Measurements from ENCODE around the gene RAB31. TPM values are rescaled to one million over a fixed set of nuclear protein-coding genes. Genes with fewer than 3 reads are reported as not detected.
"Not testable (repeated sequence)": the region's sequence is repeated elsewhere in the genome, so short reads cannot be mapped to it uniquely, and the experiment has no call there.

Gene RAB31
- total RNA-seq, 4 donors from 2014 or later = 27.1 to 54.4 (median 44.3) TPM

DNA sequence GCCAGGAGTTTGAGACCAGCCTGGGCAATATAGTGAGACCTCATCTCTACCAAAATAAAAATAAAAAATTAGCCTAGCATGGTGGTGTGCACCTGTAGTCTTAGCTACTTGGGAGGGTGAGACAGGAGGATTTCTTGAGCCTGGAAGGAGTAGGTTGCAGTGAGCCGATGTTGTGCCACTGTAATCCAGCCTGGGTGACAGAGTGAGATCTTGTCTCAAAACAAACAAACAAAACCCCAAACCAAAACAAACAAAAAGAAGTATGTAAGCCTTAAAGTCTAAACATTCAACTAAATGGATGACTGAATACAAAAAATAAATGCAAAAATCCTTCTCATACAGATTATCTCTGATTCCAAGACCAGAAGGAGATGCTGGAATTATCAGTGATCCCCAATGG, 58.6 kb downstream of the RAB31 start:
- H3K27ac ChIP-seq = no peak overlapping the region
- no peaks in the 10 kb centered on the region for H3K36me3 ChIP-seq
- TF ChIP-seq, protein P1, sequence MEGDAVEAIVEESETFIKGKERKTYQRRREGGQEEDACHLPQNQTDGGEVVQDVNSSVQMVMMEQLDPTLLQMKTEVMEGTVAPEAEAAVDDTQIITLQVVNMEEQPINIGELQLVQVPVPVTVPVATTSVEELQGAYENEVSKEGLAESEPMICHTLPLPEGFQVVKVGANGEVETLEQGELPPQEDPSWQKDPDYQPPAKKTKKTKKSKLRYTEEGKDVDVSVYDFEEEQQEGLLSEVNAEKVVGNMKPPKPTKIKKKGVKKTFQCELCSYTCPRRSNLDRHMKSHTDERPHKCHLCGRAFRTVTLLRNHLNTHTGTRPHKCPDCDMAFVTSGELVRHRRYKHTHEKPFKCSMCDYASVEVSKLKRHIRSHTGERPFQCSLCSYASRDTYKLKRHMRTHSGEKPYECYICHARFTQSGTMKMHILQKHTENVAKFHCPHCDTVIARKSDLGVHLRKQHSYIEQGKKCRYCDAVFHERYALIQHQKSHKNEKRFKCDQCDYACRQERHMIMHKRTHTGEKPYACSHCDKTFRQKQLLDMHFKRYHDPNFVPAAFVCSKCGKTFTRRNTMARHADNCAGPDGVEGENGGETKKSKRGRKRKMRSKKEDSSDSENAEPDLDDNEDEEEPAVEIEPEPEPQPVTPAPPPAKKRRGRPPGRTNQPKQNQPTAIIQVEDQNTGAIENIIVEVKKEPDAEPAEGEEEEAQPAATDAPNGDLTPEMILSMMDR (IDR thresholded peaks at IDR 0.05) = no peak
- TF ChIP-seq EP300 (IDR thresholded peaks at IDR 0.05) (no peak), POLR2A (IDR thresholded peaks at IDR 0.05) (no peak)
- no peaks in the 10 kb centered on the region for H3K27me3 ChIP-seq
- no peaks in the 10 kb centered on the region for H3K9me3 ChIP-seq
- 91 to 97% methylated on average over 1 of the region's 1 CpG for WGBS, 2 donors
- no peak for DNase-seq (ENCODE audit: low spot score in 2 of 2)
- H3K4me1 ChIP-seq = peaks cover 0 to 44% (median 9%) of the 10 kb centered on the region in 4 donors
- H3K4me3 ChIP-seq = no peak overlapping the region

DNA sequence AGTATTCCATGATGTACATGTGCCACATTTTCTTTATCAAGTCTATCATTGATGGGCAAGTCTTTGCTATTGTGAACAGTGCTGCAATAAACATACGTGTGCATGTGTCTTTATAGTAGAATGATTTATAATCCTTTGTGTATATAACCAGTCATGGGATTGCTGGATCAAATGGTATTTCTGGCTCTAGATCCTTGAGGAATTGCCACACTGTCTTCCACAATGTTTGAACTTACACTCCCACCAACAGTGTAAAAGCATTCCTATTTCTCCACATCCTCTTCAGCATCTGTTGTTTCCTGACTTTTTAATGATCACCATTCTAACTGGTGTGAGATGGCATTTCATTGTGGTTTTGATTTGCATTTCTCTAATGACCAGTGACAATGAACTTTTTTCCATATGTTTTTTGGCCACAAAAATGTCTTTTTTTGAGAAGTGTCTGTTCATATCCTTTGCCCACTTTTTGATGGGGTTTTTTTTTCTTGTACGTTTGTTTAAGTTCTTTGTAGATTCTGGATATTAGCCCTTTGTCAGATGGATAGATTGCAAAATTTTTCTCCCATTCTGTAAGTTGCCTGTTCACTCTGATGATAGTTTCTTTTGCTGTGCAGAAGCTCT, 60.1 kb downstream of the RAB31 start:
- H3K9me3 ChIP-seq; H3K36me3 ChIP-seq; H3K4me3 ChIP-seq; H3K27ac ChIP-seq; H3K27me3 ChIP-seq; DNase-seq (ENCODE audit: low spot score in 2 of 2): not testable (repeated sequence)
- 75 to 94% methylated on average over 2 of the region's 2 CpGs for WGBS, 2 donors
- peaks cover 0 to 50% (median 15%) of the 10 kb centered on the region in 4 donors for H3K4me1 ChIP-seq

DNA sequence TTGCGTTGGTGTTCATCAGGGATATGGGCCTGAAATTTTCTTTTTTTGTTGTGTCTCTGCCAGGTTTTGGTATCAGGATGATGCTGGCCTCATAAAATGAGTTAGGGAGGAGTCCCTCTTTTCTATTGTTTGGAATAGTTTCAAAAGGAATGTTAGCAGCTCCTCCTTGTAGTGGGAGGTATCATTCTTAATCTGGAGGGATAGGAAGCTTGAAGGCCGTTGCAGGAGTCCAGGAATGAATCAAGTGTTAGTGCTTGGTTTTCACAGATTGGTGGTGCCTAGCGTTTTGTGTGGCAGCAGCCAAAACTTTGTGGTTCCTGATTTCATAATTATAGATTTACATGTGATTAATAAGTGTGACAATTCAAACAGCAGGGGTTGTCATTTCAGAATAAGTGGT, 62.0 kb downstream of the RAB31 start:
- not testable (repeated sequence) for H3K27me3 ChIP-seq; H3K9me3 ChIP-seq; DNase-seq (ENCODE audit: low spot score in 2 of 2); H3K36me3 ChIP-seq; H3K4me3 ChIP-seq
- 48 to 51% methylated on average over 3 of the region's 3 CpGs for WGBS, 2 donors
- Histone ChIP-seq H3K4me1 (peaks cover 0 to 40% (median 12%) of the 10 kb centered on the region in 4 donors), H3K27ac (peak overlapping the region in 2 of 4 donors; percentile 57 to 71)

DNA sequence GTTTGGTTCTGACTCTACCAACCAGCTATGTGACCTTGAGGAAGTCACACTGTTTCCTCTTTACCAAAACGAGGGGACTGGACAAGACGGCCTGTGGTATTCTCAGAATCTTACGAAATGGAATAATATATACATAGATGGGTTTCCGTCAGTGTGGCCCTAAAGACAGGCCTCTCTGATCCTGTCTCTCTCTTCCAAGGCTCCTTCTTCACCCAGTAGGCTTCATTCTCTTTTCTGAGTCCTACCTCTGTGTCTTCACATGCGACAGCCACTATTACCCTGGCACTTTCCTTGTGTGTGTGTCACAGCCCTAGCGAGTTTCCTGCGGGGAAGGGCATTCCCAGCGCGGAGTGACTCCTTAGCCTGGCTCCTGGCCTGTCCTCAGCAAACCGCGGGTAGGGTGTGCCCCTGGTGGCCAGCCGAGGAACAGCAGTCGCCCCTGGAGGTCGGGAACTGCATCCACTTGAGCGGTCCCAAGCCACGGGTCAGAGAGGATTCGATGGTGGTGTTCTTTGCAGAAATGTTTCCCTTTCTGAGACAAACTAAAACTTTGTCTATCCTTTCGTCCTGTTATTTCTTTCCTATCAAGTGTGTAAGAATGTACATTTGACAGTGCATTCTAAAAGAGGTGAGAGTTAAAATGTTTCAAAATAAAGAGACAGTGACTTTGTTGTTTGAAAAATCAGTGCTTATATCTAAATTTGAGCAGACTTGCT, 63.3 kb downstream of the RAB31 start:
- Histone ChIP-seq H3K9me3 (no peaks in the 10 kb centered on the region), H3K4me1 (peaks cover 0 to 28% (median 12%) of the 10 kb centered on the region in 4 donors), H3K4me3 (no peak overlapping the region), H3K27me3 (no peaks in the 10 kb centered on the region), H3K36me3 (no peaks in the 10 kb centered on the region), H3K27ac (peak overlapping the region in 2 of 4 donors; percentile 57 to 71)
- WGBS, 2 donors = 17% methylated on average over 18 of the region's 18 CpGs
- TF ChIP-seq POLR2A (IDR thresholded peaks at IDR 0.05) (no peak), EP300 (IDR thresholded peaks at IDR 0.05) (peak; percentile 46 to 57)
- TF ChIP-seq, protein P1 (IDR thresholded peaks at IDR 0.05) = peak; percentile 94 to 99 (median 96)
- DNase-seq (ENCODE audit: low spot score in 2 of 2) = peak; percentile 71 to 81

DNA sequence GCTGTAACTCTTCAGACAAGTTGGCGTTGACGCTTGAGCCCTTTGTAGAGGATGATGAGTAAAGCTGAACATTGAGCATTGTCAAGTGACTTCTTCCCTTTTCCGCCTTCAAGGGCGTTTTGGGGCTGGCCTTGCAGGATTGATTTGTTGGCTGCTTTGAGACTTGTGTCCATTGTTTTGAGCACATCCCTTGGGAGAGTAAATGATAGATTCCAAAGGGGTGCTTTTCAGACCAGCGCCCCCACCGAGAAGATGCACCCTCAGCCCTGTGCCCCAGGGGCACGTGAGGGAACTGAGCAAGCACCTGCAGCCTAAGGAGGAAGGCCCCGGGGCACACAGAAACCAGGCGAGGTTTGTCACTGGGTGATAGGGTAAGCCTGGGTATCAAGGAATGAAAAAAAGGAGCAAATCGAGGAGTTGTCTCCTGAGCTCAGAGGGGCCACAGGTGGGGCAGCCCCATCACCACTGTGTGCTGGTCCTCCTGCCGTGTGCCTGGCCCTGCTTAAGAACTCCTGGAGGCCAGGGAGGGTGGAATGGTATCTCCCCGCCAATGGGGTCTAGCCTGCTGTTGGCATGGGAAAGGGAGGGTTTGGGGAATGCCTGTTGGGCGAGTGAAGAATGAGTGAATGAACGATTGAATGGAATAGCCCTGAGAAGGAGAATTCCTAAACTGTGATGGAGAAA, 64.0 kb downstream of the RAB31 start:
- WGBS, 2 donors = 72 to 78% methylated on average over 14 of the region's 14 CpGs
- Histone ChIP-seq H3K9me3 (no peaks in the 10 kb centered on the region), H3K4me3 (no peak overlapping the region), H3K27me3 (no peaks in the 10 kb centered on the region), H3K36me3 (no peaks in the 10 kb centered on the region), H3K4me1 (peaks cover 0 to 28% (median 12%) of the 10 kb centered on the region in 4 donors), H3K27ac (peak overlapping the region in 3 of 4 donors; percentile 10 to 71 (median 57))
- TF ChIP-seq, protein P1 (IDR thresholded peaks at IDR 0.05) = no peak
- TF ChIP-seq EP300 (IDR thresholded peaks at IDR 0.05) = no peak
- DNase-seq (ENCODE audit: low spot score in 2 of 2) = no peak

Data from tibial nerve (tissue), 4 donors.